Measurements from ENCODE around the gene EEFSEC.

DNA sequence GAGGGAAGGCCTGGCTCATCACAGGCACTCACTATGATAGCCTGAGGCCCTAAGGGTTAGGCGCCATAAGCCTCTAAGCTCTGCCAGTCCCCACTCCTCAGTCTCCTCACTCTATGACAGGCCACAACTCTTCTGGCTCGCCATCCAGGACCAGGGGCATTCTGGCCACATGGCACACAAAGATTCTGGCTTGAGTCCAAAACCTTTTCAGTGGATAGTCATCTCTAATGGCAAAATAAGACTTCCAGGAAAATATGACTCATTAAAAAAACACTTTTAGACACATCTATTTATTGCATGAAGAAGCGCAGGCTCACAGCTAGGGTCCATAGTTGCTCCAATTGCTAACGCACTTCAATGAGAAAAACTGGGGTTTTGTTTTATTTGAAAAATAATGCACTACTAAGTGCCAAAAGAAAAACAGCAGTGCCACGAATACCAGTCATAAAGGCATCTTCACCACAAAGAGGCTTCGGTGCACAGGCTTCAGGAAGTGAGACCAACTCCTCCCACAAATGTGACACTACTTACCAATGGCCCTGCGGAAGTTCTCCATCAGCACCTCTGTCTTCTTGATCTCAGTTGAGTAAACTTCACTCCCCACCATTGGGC, 40.8 kb upstream of the EEFSEC start:
- TF ChIP-seq POLR2AphosphoS5 (IDR thresholded peaks at IDR 0.05; ENCODE audit: low read depth, low read length) (no peak), CTCF (IDR thresholded peaks at IDR 0.05) (no peak), SIN3A (IDR thresholded peaks at IDR 0.05; ENCODE audit: borderline replicate concordance, insufficient read depth, low read depth, low read length) (no peak)

Data from Panc1 (cell line).